ENCODE data around the gene UBR4. TPM values are rescaled to one million over a fixed set of nuclear protein-coding genes. Genes with fewer than 3 reads are reported as not detected.

The UBR4 gene
- total RNA-seq, 1 experiment from 2014 or later: 107 TPM

DNA sequence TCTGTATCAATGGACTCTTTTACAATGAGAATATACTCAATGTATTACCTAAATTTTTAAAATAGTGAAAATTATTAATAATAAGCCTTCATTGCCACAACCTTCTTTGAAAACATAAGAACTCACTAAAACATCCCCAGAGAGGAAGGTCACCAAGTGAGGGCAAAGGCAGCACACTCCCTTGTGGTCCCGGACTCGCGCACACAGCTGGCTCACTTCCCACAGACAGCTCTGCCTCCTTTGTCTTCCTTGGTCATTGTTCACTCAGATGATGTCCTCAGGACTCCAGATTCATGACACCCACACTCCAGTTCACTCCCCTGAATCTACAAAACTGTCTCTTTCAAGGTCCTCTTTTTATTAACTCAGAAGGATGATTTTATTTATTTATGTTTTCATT is 19.2 kb upstream of the UBR4 start:
- Histone ChIP-seq H3K36me3 (ENCODE audit: control insufficient read depth in 1 of 2, insufficient read depth in 2 of 2, low read length in 2 of 2) (peaks cover 51 to 66% of the 10 kb centered on the region in 2 experiments), H3K4me2 (ENCODE audit: low read length) (no peak overlapping the region), H4K20me1 (ENCODE audit: insufficient read depth) (no peaks in the 10 kb centered on the region; the same call in 1 of the 2 replicates), H3K27me3 (ENCODE audit: insufficient read depth, low read length) (no peaks in the 10 kb centered on the region), H3K9me2 (ENCODE audit: insufficient read depth) (no peaks in the 10 kb centered on the region), H3K27ac (ENCODE audit: low read depth, low read length) (no peak overlapping the region), H3K4me3 (replicated peaks in 1 of 2; ENCODE audit: low read depth in 1 of 2, low read length in 2 of 2) (no peak overlapping the region), H3K9me3 (ENCODE audit: control insufficient read depth in 1 of 2, insufficient read depth in 1 of 2, low read depth in 1 of 2, low read length in 2 of 2) (no peaks in the 10 kb centered on the region), H2AFZ (ENCODE audit: low read depth, low read length, poor library complexity, severe bottlenecking) (no peak overlapping the region), H3K4me1 (ENCODE audit: control insufficient read depth in 1 of 2, insufficient read depth in 2 of 2, low read length in 2 of 2) (no peaks in the 10 kb centered on the region), H3K9ac (ENCODE audit: low read length) (no peak overlapping the region), H3K79me2 (ENCODE audit: insufficient read depth, low read length) (peaks cover 5% of the 10 kb centered on the region; the same call in 1 of the 2 replicates)
- DNase-seq (ENCODE audit: low read depth, low spot score) (no peak), ATAC-seq (no peak)
- TF ChIP-seq REST (IDR thresholded peaks at IDR 0.05; ENCODE audit: low read depth): no peak
- no peak for TF ChIP-seq TCF7L2 (IDR thresholded peaks at IDR 0.05; ENCODE audit: borderline replicate concordance, extremely low read depth, insufficient read depth, insufficient read length)
- no peak for TF ChIP-seq EZH2 (IDR thresholded peaks at IDR 0.05)
- TF ChIP-seq, protein P1, sequence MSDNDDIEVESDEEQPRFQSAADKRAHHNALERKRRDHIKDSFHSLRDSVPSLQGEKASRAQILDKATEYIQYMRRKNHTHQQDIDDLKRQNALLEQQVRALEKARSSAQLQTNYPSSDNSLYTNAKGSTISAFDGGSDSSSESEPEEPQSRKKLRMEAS (IDR thresholded peaks at IDR 0.05): no peak
- no peak for TF ChIP-seq ELF1 (IDR thresholded peaks at IDR 0.05; ENCODE audit: borderline replicate concordance, low read depth)
- no peak for TF ChIP-seq POLR2A (IDR thresholded peaks at IDR 0.05; ENCODE audit: borderline replicate concordance, extremely low read depth, insufficient read depth, insufficient read length)
- no peak for TF ChIP-seq SP1 (IDR thresholded peaks at IDR 0.05; ENCODE audit: low read depth)
- ChIA-PET RAD21 (ENCODE audit: low non-redundant PET in 1 of 2, low total read pairs in 2 of 2, uncharacterized antibody in 2 of 2, unreplicated experiment in 2 of 2) (no interaction called here), CTCF (interaction anchor here (0.6 kb wide), 1 partner anchor 673 kb away, joined by 3 read pairs; no protein-coding TSS in a partner anchor), POLR2A (no interaction called here)
- BruUV-seq (replicated peaks): no TSS peak
- intact Hi-C loops (cut with micrococcal nuclease): no loop called here

Data from HCT116 (cell line).